ENCODE results near the gene SLF2. TPM values are rescaled to one million over a fixed set of nuclear protein-coding genes. Genes with fewer than 3 reads are reported as not detected.

SLF2 gene
- total and polyA plus RNA-seq, 2 of the 8 experiments (the other 6 are each of a cell fraction or from before 2014, with no cell fraction given), result 5.5 to 20.9 TPM

DNA sequence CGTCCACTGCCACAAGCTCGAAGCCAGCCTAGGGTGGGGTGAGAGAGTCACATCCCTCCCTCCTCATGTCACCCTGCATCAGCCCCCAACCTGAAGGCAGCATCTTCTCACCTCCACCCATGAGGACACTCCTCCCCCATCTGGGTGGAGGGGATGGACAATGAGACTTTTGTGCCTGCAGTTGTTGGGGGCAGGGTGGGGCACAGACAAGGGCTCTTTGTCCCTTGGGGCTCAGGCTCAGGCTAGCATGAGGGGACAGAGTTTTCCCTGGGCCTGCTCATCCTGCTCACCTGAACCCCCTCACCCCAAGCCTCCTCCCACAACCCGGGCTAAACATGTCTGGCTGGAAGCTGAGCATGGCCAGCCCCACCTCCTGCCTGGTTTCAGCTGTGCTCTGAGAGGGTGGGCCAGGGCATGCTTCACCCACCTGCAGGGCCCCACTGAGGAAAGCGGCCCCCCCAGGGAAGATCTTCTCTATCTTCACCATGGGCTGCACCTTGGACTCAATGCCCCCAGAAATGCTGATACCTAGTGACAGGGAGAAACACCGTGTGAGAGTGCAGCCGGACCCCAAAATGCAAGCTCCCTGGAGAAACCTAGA, 96.2 kb downstream of the SLF2 start:
- Histone ChIP-seq H3K79me2 (ENCODE audit: control insufficient read depth in 1 of 2, insufficient read depth in 2 of 2, low read length in 2 of 2) (no peaks in the 10 kb centered on the region), H4K8ac (ENCODE audit: extremely low read depth, insufficient read depth, low read length) (no peak overlapping the region), H3K14ac (ENCODE audit: insufficient read length) (no peak overlapping the region), H3K36me3 (ENCODE audit: control insufficient read depth in 2 of 4, insufficient read depth in 4 of 4, low read length in 3 of 4) (peaks cover 9 to 34% (median 20%) of the 10 kb centered on the region in 4 experiments; a peak in 6 of 8 replicates), H3K79me1 (ENCODE audit: low read depth, low read length) (peaks cover 3% of the 10 kb centered on the region; the same call in 1 of the 2 replicates), H2BK15ac (ENCODE audit: low read length) (no peak overlapping the region), H3K9me3 (ENCODE audit: insufficient read depth in 2 of 2, low read depth in 1 of 2, low read length in 1 of 2) (no peaks in the 10 kb centered on the region), H3K56ac (replicated peaks; ENCODE audit: insufficient read length, low read depth, low read length) (no peak overlapping the region), H4K91ac (replicated peaks; ENCODE audit: insufficient read length, low read length) (peak overlapping the region; percentile 35), H4K5ac (ENCODE audit: insufficient read length, low read depth, low read length) (no peak overlapping the region), H2BK20ac (ENCODE audit: low read length) (no peak overlapping the region), H3K23ac (ENCODE audit: insufficient read length) (no peak overlapping the region), H3K23me2 (ENCODE audit: low read depth, low read length) (no peaks in the 10 kb centered on the region), H3K9ac (replicated peaks in 1 of 4; ENCODE audit: extremely low read depth in 1 of 4, low read depth in 3 of 4, low read length in 3 of 4) (no peak overlapping the region), H2BK12ac (ENCODE audit: low read depth, low read length) (no peak overlapping the region), H4K20me1 (replicated peaks in 1 of 2; ENCODE audit: control insufficient read depth in 1 of 2, insufficient read depth in 2 of 2, low read length in 2 of 2) (peaks cover 2 to 13% of the 10 kb centered on the region in 2 experiments), H2BK120ac (replicated peaks; ENCODE audit: low read depth, low read length) (no peak overlapping the region), H3K18ac (ENCODE audit: extremely low read depth, low read length) (no peak overlapping the region; the same call in 1 of the 2 replicates), H3K4ac (replicated peaks; ENCODE audit: insufficient read length, low read depth, low read length) (no peak overlapping the region), H3K4me2 (ENCODE audit: insufficient read depth in 1 of 2, low read depth in 2 of 2, low read length in 2 of 2) (no peak overlapping the region), H3K4me3 (ENCODE audit: extremely low read depth in 1 of 4, insufficient read depth in 2 of 4, low read depth in 3 of 4, low read length in 4 of 4) (no peak overlapping the region), H3K27ac (ENCODE audit: low read depth, low read length) (no peak overlapping the region), H2AFZ (ENCODE audit: low read length) (no peak overlapping the region), H2BK5ac (ENCODE audit: low read depth, low read length) (no peak overlapping the region), H3K27me3 (replicated peaks in 1 of 4; ENCODE audit: control insufficient read depth in 3 of 4, extremely low read depth in 1 of 4, insufficient read depth in 3 of 4, low read length in 3 of 4) (no peaks in the 10 kb centered on the region), H2AK5ac (ENCODE audit: low read depth, low read length) (0 out of 2 replicates have a peak overlapping the region, but pooled peaks have one; percentile 75), H3K4me1 (replicated peaks in 1 of 4; ENCODE audit: control insufficient read depth in 3 of 4, insufficient read depth in 4 of 4, low read length in 3 of 4) (peaks cover 0 to 12% (median 7%) of the 10 kb centered on the region in 4 experiments; a peak in 4 of 7 replicates)
- FAIRE-seq, result no peak
- no peak for DNase-seq (ENCODE audit: low read depth in 1 of 2, low spot score in 2 of 2)
- CTCF ChIA-PET (ENCODE audit: partially characterized antibody), result interaction anchor here (0.5 to 26.8 kb wide), 8 partner anchors 8 to 223 kb away, joined by 3 to 464 read pairs (median 10); partner anchors contain the start of genes LZTS2, MRPL43, PDZD7 and SFXN3
- WGBS, 2 experiments (ENCODE audit: extremely low coverage in 1 of 2, insufficient coverage in 1 of 2, insufficient read length in 1 of 2, insufficient replicate concordance in 2 of 2, low coverage in 1 of 2, low lambda C conversion rate in 2 of 2, missing lambda C conversion rate in 1 of 2), result 93% methylated on average over 6 of the region's 6 CpGs; no CpG with 5 or more reads in 1 of the 2 experiments
- TF ChIP-seq EGR1 (IDR thresholded peaks at IDR 0.05; ENCODE audit: borderline replicate concordance, low read depth, low read length), result no peak
- POLR2A ChIA-PET (ENCODE audit: partially characterized antibody), result interaction anchor here (1.8 to 7.5 kb wide), 2 partner anchors 11 to 19 kb away, joined by 8 to 143 read pairs; partner anchors contain the start of gene LZTS2
